ENCODE measurements around the gene KCNMB1.
"Not testable (repeated sequence)": the region's sequence is repeated elsewhere in the genome, so short reads cannot be mapped to it uniquely, and the experiment has no call there.

KCNMB1 gene

GRCh38 chr5:170413897-170414296, 24.7 kb upstream of the KCNMB1 start:
- no peak for DNase-seq

GRCh38 chr5:170411100-170411499, 21.9 kb upstream of the KCNMB1 start:
- DNase-seq = no peak

GRCh38 chr5:170410401-170410800, 21.2 kb upstream of the KCNMB1 start:
- DNase-seq = no peak

- DNase-seq = no peak
Observed at GRCh38 chr5:170408877-170409660, 19.9 kb upstream of the KCNMB1 start.

GRCh38 chr5:170408226-170408625, 19.1 kb upstream of the KCNMB1 start:
- DNase-seq = no peak

- no peak for DNase-seq
Observed at GRCh38 chr5:170407062-170407461, 17.9 kb upstream of the KCNMB1 start.

GRCh38 chr5:170405817-170406216, 16.6 kb upstream of the KCNMB1 start:
- DNase-seq = no peak

- no peak for DNase-seq
Observed at GRCh38 chr5:170404398-170404797, 15.2 kb upstream of the KCNMB1 start.

GRCh38 chr5:170403675-170404074, 14.5 kb upstream of the KCNMB1 start:
- no peak for DNase-seq

GRCh38 chr5:170402508-170402907, 13.3 kb upstream of the KCNMB1 start:
- DNase-seq = no peak

GRCh38 chr5:170397059-170397458, 7.9 kb upstream of the KCNMB1 start:
- no peak for DNase-seq

- no peak for DNase-seq
Observed at GRCh38 chr5:170393958-170394357, 4.8 kb upstream of the KCNMB1 start.

- DNase-seq = no peak
Observed at GRCh38 chr5:170393235-170393634, 4.1 kb upstream of the KCNMB1 start.

GRCh38 chr5:170390472-170390871, 1.3 kb upstream of the KCNMB1 start:
- DNase-seq = no peak

- no peak for DNase-seq
Observed at GRCh38 chr5:170389550-170389892, 354 bp upstream of the KCNMB1 start.

GRCh38 chr5:170387775-170388639, 1.2 kb downstream of the KCNMB1 start:
- DNase-seq = no peak

- no peak for DNase-seq
Observed at GRCh38 chr5:170386743-170387395, 2.3 kb downstream of the KCNMB1 start.

- no peak for DNase-seq
Observed at GRCh38 chr5:170383227-170383626, 5.9 kb downstream of the KCNMB1 start.

- DNase-seq = no peak
Observed at GRCh38 chr5:170382790-170383189, 6.4 kb downstream of the KCNMB1 start.

- DNase-seq = no peak
Observed at GRCh38 chr5:170380361-170380951, 8.7 kb downstream of the KCNMB1 start.

- DNase-seq = no peak
Observed at GRCh38 chr5:170378740-170379139, 10.4 kb downstream of the KCNMB1 start.

- DNase-seq = no peak
Observed at GRCh38 chr5:170377027-170377426, 12.1 kb downstream of the KCNMB1 start.

- DNase-seq = not testable (repeated sequence)
Observed at GRCh38 chr5:170376526-170376925, 12.6 kb downstream of the KCNMB1 start.
